ENCODE measurements around the gene CAPN11.

Gene CAPN11

GRCh38 chr6:44224029-44224964, 65.7 kb downstream of the CAPN11 start:
- peak; percentile 43 for DNase-seq (ENCODE audit: low read depth)
- TF ChIP-seq CTCF (IDR thresholded peaks at IDR 0.05; ENCODE audit: insufficient read depth, low read depth, low read length, missing control alignments): no peak
- peak overlapping the region; percentile 51 for H3K4me3 ChIP-seq (ENCODE audit: low read depth, low read length)

GRCh38 chr6:44224965-44225305, 66.3 kb downstream of the CAPN11 start:
- no peak for TF ChIP-seq CTCF (IDR thresholded peaks at IDR 0.05; ENCODE audit: insufficient read depth, low read depth, low read length, missing control alignments)
- DNase-seq (ENCODE audit: low read depth): no peak
- no peak overlapping the region; the same call in 1 of the 2 replicates for H3K4me3 ChIP-seq (ENCODE audit: low read depth, low read length)

- no peak for DNase-seq (ENCODE audit: low read depth)
- H3K4me3 ChIP-seq (ENCODE audit: low read depth, low read length): no peak overlapping the region
- no peak for TF ChIP-seq CTCF (IDR thresholded peaks at IDR 0.05; ENCODE audit: insufficient read depth, low read depth, low read length, missing control alignments)
Observed at GRCh38 chr6:44225579-44226325, 67.1 kb downstream of the CAPN11 start.

- no peak overlapping the region for H3K4me3 ChIP-seq (ENCODE audit: low read depth, low read length)
- no peak for DNase-seq (ENCODE audit: low read depth)
Observed at GRCh38 chr6:44226368-44227147, 67.9 kb downstream of the CAPN11 start.

GRCh38 chr6:44227148-44227793, 68.7 kb downstream of the CAPN11 start:
- no peak for DNase-seq (ENCODE audit: low read depth)
- TF ChIP-seq CTCF (IDR thresholded peaks at IDR 0.05; ENCODE audit: insufficient read depth, low read depth, low read length, missing control alignments): no peak

More at GRCh38 chr6:44226368-44227147, 67.9 kb downstream of the CAPN11 start:
- TF ChIP-seq CTCF (IDR thresholded peaks at IDR 0.05; ENCODE audit: insufficient read depth, low read depth, low read length, missing control alignments): no peak

GRCh38 chr6:44228031-44228430, 69.4 kb downstream of the CAPN11 start:
- TF ChIP-seq CTCF (IDR thresholded peaks at IDR 0.05; ENCODE audit: insufficient read depth, low read depth, low read length, missing control alignments): no peak
- H3K4me3 ChIP-seq (ENCODE audit: low read depth, low read length): no peak overlapping the region
- DNase-seq (ENCODE audit: low read depth): no peak

More at GRCh38 chr6:44227148-44227793, 68.7 kb downstream of the CAPN11 start:
- H3K4me3 ChIP-seq (ENCODE audit: low read depth, low read length): no peak overlapping the region

Measured in GM12865 (cell line).